HG02884 (cell line): ENCODE measurements around the gene MCCC2.
"Not testable (repeated sequence)": the region's sequence is repeated elsewhere in the genome, so short reads cannot be mapped to it uniquely, and the experiment has no call there.

Experiments
- ATAC-seq: cut with Tn5 transposase; IDR thresholded peaks from one replicate; pipeline ENCODE4 v1.9.1; 2021; ENCODE audit warnings: mild to moderate bottlenecking, moderate library complexity; ENCODE audit not compliant: unreplicated experiment

MCCC2 gene

DNA sequence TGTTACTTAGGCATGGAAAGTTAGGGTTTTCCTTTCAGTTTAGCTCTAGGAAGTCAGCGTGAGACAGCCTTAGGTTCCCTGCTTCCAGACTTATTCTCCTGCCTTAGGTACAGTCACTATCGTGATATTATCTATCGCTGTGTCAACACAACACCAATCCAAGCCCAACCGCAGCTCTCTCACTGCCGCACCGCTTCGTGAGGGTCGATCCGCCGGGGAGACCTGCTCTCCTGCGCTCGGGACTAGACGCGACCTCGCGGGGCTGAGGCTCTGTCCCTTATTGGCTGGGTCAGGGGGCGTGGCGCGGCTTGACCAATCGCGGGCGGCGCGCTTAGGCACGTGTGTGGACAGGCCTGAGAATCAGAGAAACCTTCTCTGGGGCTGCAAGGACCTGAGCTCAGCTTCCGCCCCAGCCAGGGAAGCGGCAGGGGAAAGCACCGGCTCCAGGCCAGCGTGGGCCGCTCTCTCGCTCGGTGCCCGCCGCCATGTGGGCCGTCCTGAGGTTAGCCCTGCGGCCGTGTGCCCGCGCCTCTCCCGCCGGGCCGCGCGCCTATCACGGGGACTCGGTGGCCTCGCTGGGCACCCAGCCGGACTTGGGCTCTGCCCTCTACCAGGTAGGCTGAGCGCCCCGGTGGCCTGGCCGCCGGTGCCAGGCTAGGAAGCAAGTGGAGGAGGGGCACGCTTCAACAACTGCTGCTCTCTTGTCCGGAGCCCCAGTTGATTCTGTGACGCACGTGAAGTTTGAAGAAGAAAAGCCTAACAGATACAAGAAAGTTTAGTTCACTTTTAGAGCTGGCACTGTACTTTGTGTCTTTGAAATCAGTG is at the start of gene MCCC2:
Gene MCCC2, plus strand, starts transcription at position 400 of the 825 bp plus-strand sequence. Its CDS starts 86 bp downstream, at position 486.
- peak; percentile 98 for ATAC-seq

GRCh38 chr5:71537687-71538086 is 49.5 kb upstream of the MCCC2 start:
- no peak for ATAC-seq

DNA sequence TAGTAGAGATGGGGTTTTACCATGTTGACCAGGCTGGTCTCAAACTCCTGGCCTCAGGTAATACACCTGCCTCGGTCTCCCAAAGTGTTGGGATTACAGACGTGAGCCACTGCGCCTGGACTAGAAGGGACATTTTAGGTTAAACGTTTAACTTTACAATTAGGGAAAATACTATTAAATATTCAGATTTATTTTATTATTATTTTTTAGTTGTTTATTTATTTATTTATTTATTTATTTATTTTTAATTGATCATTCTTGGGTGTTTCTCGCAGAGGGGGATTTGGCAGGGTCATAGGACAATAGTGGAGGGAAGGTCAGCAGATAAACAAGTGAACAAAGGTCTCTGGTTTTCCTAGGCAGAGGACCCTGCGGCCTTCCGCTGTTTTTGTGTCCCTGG is 36.3 kb upstream of the MCCC2 start:
- not testable (repeated sequence) for ATAC-seq

GRCh38 chr5:71551582-71551981 is 35.6 kb upstream of the MCCC2 start:
- not testable (repeated sequence) for ATAC-seq

DNA sequence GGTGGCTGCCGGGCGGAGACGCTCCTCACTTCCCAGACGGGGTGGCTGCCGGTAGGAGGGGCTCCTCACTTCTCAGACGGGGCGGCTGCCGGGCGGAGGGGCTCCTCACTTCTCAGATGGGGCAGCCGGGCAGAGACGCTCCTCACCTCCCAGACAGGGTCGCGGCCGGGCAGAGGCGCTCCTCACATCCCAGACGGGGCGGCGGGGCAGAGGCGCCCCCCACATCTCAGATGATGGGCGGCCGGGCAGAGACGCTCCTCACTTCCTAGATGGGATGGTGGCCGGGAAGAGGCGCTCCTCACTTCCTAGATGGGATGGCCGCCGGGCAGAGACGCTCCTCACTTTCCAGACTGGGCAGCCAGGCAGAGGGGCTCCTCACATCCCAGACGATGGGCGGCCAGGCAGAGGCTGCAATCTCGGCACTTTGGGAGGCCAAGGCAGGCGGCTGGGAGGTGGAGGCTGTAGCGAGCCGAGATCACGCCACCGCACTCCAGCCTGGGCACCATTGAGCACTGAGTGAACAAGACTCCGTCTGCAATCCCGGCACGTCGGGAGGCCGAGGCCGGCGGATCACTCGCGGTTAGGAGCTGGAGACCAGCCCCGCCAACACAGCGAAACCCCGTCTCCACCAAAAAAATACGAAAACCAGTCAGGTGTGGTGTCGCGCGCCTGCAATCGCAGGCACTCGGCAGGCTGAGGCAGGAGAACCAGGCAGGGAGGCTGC is 35.0 kb upstream of the MCCC2 start:
- not testable (repeated sequence) for ATAC-seq

GRCh38 chr5:71563161-71563560 is 24.0 kb upstream of the MCCC2 start:
- no peak for ATAC-seq

DNA sequence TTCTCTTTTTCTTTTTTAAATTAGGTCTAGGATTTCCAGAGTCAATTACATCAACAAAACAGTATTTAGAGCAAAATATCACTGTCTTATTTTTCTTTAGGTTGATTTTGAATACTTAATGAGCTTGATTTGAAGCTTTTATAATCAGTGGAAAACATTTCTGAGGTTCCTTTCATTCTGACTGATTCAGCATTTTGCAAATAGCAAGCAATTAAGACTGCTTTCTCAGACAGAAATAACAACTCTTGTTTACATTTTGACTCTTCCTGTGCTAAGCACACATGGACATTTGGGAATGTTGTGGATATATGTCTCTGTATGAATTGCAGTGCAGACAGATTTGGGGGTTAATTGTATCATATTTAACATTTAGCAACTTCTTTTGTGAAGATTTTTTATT is 22.2 kb upstream of the MCCC2 start:
- ATAC-seq, result no peak

- no peak for ATAC-seq
These were observed 17.2 kb upstream of the MCCC2 start for GRCh38 chr5:71569748-71570509.

GRCh38 chr5:71571811-71572210 is 15.3 kb upstream of the MCCC2 start:
- ATAC-seq, result not testable (repeated sequence)

DNA sequence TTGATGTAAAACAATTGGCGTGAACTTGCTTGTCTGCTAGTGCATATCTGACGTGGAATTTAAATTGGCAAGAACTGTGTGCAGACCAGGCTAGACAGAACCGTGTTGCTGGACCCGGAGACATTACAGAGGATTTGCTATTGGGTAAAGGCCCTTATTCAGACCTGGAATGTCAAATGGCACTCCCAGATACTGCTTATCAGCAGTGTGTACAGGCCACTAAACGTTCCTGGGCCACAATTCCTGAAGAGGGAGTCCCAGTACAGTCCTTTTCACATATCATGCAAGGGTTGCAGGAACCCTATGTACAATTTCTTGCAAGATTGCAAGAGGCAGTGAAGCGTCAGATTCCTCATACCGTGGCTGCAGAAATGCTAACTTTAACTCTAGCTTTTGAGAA is 13.5 kb upstream of the MCCC2 start:
- no peak for ATAC-seq

- not testable (repeated sequence) for ATAC-seq
These were observed 11.6 kb upstream of the MCCC2 start for GRCh38 chr5:71575588-71575987.

- no peak for ATAC-seq
These were observed 10.9 kb upstream of the MCCC2 start for GRCh38 chr5:71576241-71576640.

DNA sequence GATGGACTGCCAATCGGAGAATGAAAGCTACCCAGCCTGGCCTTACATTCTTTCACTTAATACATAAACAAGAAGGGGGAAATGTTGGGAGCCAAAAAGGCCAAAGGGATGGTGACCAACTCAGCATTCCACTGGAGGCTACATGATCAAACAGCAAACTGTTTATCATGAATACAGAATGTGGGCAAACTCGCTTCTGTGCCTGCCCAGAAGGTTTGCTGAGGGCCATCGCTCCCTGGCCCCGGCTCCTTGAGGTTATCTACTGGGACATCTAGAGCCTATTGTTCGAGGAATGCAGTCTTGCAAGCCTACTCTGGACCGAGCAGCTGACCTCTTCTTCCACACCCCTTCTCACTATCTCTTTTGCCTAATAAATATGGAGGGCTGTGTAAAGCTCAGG is 9.3 kb upstream of the MCCC2 start:
- ATAC-seq, result not testable (repeated sequence)

DNA sequence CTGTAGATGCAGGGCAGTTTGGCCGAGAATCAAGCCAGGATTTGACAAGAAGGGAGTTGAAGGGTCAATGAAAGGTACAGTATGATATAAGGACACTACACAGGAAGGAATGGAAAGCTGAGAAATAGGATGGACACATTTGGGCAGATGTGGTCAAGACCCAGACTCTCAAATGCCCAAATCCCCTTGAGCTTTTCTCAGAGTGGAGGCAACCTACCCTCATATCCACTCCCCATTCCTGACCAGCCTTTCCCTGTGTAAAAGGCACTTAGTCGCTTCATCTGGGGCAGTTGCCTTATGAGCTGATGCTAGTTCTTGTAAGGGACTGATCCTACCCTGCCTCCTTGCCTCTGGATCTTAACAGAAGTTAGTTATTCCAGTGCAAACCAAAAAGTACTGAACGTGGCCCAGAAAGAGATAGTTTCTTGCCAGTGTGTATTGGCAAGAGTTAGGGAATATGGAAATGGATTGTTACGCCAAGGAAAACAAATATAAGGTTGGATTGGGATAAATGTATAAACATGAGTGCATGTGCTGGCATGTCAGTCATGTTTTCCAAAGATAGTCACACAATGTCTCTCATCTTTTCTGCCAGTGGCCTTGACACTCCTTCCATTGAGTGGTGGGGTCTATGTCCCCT is 4.1 kb upstream of the MCCC2 start:
- ATAC-seq, result no peak

- no peak for ATAC-seq
These were observed 844 bp upstream of the MCCC2 start for GRCh38 chr5:71586052-71586940.

DNA sequence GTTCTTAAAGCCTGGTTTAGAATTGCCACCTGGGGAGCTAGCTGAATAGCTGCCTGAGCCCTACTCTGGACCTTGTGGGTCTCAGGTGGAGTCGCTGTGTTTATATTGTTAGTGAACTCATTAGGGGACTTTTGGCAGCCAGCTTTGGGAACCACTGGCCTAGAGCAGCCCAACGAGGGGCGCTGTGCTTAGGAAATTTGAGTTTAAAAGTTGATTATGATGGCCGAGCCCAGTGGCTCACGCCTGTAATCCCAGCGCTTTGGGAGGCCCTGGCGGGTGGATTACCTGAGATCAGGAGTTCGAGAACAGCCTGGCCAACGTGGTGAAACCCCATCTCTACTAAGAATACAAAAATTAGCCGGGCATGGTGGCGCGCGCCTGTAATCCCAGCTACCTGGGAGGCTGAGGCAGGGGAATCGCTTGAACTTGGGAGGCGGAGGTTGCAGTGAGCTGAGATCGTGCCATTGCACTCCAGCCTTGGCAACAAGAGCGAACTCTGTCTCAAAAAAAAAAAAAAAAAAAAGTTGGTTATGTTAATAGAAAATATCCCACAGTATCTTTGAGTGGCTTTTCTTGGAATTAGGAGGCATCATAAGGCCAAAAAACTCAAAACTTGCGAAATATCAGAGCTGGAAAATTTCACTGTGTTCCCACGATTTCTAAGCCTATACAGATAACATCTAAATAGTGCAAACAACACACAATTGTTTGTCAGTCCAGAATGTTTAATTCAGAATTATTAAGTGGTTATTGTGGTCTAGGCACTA is 809 bp downstream of the MCCC2 start:
- peak; percentile 2 for ATAC-seq

DNA sequence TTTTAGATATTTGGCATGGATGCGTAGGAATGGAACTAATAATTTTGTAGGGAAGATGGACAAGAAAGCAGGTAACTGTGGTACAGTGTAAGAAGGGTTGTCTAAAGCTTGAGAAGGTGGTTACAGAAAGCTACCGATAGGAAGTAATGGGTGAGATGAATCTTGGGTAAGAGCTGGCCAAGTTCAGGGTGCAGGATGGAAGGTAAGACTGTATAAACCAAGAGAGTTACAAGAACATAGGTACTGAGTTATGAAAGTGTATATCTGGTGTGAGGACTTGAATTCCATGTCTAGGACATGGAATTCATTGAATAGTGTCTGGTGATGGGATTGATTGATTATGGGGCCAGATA is 1.4 kb downstream of the MCCC2 start:
- ATAC-seq, result no peak

DNA sequence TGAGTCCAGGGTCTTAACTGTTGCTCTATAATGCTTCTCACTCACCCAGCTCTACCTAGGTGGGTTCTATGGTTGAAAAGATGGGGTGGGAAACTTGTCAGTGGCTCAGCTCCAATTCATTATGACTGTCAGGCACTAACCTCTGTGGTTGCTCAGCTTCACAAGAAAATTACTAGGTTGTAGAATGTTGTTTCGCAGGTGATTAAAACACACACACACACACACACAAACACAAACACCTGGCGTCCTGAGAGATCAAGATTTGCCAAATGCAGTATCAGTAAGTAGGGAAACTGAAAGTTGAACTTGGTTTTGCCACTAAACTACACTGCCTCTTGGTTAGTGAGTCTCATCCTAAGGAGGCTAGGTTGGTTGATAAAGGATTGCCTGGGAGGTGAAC is 2.8 kb downstream of the MCCC2 start:
- no peak for ATAC-seq

- no peak for ATAC-seq
These were observed 4.0 kb downstream of the MCCC2 start for GRCh38 chr5:71591100-71591499.
